NOMO-1 treated with DMSO at 0.1 percent for 48 hours (cell line): ENCODE data around the gene NECTIN4.
"Not testable (repeated sequence)": the region's sequence is repeated elsewhere in the genome, so short reads cannot be mapped to it uniquely, and the experiment has no call there.

Experiments used
- DNase-seq: peaks from one replicate; lab custom pipeline; 2025; ENCODE audit not compliant: unreplicated experiment; lab: John Stamatoyannopoulos, UW

The NECTIN4 gene

DNA sequence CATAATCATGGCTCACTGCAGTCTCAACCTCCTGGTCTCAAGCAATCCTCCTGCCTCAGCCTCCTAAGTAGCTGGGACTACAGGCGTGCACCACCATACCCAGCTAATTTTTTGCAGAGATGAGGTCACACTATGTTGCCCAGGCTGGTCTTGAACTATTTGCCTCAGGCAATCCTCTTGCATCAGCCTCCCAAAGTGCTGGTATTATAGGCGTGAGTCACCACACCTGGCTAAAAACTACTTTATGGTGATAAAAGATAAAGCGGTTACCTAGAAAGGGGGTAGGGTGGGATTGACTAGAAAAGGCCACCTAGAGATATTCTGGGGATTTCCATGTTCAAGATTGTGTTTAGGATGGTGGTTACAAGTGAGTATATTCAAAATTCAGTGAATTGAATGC is 55.6 kb downstream of the NECTIN4 start:
- DNase-seq = no peak

DNA sequence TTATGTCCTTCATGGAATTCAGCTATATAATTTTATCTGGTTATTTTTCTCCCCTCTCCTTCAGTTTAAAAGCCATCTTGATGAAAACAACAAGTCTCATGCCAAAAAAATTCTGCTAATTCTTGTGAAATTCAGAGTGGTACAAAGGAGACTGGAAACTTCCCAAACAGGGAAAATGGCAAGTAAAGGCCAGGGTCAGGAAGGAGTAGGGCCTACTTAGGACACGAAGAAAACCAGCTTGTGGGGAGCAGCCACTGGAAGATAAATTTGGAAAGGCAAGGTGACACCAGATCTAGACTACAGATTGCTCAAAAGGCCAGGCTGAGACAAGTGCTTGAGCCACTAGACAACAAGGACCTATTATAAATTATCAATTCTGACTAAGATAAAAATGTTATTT is 56.9 kb downstream of the NECTIN4 start:
- DNase-seq = no peak

DNA sequence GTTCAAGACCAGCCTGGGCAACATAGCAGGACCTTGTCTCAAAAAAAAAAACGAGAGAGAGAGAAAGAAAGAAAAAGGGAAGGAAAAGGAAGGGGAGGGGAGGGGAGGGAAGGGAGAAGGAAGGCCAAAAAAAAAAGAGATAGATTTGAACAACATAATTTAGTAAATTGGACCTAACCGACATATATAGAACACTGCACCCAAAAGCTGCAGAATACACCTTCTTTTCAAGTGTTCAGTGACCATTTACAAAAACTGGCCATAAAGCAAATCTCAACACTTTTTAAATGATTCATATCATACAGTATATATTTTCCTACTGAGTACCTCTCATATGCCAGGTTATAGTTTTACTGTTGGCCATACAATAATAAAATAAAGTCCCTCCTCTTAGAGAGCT is 57.5 kb downstream of the NECTIN4 start:
- DNase-seq = no peak

DNA sequence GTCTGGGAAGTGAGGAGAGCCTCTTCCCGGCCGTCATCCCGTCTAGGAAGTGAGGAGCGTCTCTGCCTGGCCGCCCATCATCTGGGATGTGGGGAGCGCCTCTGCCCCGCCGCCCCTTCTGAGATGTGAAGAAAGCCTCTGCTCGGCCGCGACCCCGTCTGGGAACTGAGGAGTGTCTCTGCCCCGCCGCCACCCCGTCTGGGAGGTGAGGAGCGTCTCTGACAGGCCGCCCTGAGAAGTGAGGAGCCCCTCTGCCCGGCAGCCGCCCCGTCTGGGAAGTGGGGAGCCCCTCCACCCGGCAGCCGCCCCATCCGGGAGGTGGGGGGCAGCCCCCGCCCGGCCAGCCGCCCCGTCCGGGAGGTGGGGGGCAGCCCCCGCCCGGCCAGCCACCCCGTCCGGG is 59.9 kb downstream of the NECTIN4 start:
- DNase-seq = not testable (repeated sequence)

DNA sequence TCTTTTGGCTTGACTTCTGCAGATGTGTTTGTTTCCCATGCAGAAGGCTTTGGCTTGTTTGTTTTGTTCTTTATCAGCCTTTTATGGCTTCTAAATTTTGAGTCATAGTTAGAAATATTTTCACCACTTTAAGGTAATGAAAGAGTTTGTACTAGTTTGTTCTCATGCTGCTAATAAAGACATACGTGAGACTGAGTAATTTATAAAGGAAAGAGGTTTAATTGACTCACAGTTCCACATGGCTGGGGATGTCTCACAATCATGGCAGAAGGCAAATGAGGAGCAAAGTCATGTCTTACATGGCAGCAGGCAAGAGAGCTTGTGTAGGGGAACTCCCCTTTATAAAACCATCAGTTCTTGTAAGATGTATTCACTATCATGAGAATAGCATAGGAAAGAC is 62.4 kb downstream of the NECTIN4 start:
- not testable (repeated sequence) for DNase-seq

DNA sequence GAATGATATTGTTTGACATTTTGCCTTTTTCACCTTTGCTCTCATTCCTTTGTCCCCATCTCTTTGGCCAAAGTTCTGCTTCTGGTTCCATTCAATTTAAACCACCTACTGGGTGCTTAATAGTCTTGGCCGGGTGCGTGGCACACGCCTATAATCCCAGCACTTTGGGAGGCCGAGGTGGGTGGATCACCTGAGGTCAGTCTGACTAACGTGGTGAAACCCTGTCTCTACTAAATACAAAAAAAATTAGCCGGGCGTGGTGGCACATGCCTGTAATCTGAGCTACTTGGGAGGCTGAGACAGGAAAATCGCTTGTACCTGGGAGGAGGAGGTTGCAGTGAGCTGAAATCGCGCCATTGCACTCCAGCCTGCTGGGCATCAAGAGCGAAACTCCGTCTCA is 66.9 kb downstream of the NECTIN4 start:
- DNase-seq = not testable (repeated sequence)

DNA sequence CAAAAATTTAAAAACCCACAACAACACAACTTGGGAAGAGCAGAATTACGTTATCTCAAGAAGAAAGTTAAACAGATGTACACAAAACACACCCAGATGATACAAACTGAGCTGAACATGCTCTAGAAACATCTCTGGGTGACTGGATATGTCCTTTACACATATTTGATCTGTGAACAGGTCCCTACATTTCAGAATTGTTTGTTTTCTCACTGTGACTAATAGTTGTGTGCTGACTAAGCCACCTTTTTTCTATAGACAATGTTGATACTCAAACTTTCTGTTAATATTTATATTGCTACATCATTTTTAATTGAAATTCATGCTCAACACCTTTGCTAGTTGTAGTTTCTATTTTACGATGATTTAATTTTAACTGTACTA is 67.4 kb downstream of the NECTIN4 start:
- no peak for DNase-seq

DNA sequence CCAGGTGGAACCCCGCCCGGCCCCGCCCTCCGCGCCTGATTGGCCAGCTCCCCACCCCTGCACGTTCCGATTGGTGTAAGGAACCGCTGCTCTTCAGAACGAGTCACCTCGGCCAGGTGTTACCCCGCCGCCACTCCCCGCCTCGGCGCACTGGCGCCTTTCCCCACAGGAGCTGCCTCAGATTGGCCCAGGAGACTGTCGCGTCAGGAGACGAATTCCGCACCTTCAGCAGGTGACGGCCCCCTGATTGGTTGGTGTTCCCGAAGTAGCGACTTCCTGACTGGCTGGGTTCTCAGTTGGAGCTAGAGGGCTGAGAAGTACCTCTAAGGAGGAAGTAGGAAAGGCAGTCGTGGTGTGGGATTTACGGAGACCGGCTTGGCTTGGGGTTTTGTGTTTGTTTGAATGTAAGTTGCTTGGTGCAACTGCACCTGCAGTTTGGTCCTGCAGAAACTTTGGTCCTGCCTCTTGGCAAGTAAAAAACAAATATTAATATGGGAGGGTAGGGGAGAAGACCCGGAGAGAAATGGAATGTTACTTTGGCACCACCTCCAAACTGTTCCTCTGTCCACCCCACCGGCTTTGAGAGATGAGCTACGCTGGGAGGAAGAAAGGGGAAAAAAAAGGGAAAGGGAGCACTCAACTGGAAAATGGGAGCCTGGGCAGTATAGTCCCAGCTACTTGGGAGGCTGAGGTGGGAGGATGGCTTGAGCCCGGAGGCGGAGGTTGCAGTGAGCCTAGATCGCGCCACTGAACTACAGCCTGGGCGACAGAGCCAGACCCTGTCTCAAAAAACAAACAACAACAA is 68.0 kb downstream of the NECTIN4 start:
- DNase-seq = peak; percentile 87
